Muscle of back (tissue), 11 donors: ENCODE measurements around the gene RPL9. TPM values are rescaled to one million over a fixed set of nuclear protein-coding genes. Genes with fewer than 3 reads are reported as not detected.
A peak's percentile ranks its signal among the peaks of the same experiment; 100 is the strongest.
"Not testable (repeated sequence)": the region's sequence is repeated elsewhere in the genome, so short reads cannot be mapped to it uniquely, and the experiment has no call there.

Experiments used
- DNase-seq, 3 donors: peaks; one replicate each; pipeline versions ENCODE4 v3.0.0 to v3.0.0-alpha.2; 2013
- polyA plus RNA-seq, 10 donors: library from polyadenylated mRNA; unstranded; fragments of 120-200 nt; gene quantifications; one replicate each; pipeline ENCODE4 v1.2.1, GENCODE V29; 2013; ENCODE audit not compliant: insufficient read length in 10 of 10

The RPL9 gene
- polyA plus RNA-seq, 10 donors, result 1,117 to 3,684 (median 2,175) TPM

DNA sequence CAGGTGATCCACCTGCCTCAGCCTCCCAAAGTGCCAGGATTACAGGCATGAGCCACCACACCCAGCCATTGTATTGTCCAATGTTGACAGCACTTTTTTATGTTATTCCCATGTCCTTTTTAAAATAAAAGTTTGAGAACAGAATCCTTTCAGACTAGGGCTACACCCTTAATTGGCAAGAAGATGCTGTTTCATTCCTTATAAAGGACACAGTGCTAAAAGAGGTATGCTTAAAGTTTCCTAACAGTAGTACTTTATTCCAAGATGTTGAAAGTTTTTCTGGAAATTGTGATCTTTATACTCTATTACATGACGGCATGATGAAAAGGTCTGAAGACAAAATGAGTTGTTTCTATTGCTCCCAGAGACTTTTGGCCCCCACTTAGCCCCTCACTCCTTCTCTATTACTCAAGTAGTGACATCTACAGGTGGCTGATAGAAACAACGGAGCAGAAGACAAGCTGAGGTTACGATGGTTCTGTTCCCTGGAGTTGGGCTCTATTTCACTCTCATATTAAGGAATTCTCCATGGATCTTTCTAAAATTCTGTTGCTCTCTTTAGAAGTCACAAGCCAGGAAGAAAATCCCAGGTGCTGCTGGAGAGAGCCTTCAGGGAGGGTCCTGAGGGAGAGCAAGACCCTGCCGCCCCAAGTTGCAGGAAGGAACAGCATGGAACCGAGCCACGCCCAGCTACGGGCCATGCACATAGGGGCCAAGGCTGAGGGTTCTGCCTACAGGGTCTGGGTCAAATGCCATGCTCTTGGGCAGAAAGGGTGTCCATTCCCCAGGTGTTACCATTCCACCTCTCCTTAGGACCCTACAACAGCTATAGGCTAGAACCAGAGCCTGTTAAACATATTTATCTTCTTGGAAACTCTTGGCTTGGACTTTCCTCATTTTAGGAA lies 22.8 kb downstream of the RPL9 start:
- no peak for DNase-seq

DNA sequence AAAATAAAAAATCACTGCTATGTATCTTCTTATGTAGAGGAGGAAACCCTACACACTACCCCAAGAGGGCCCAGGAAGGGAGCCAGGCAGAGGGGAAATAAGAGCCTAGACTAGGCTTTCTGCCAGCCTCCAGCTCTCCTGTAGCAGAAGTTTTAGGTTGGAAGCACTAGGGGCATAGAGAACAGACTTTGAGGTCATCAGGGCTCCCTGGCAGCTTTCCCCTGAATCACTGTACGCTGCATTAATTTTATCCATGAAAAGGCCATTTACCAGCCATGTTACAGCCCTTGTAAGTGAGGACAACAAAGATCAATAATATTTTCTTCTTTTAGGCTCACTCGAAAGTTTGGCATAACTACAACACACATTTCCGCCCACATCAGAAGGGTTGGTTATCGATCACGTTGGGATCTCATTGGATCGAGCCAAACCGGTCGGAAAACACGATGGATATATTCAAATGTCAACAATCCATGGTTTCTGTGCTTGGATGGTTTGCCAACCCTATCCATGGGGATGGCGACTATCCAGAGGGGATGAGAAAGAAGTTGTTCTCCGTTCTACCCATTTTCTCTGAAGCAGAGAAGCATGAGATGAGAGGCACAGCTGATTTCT lies 24.7 kb downstream of the RPL9 start:
- no peak for DNase-seq

DNA sequence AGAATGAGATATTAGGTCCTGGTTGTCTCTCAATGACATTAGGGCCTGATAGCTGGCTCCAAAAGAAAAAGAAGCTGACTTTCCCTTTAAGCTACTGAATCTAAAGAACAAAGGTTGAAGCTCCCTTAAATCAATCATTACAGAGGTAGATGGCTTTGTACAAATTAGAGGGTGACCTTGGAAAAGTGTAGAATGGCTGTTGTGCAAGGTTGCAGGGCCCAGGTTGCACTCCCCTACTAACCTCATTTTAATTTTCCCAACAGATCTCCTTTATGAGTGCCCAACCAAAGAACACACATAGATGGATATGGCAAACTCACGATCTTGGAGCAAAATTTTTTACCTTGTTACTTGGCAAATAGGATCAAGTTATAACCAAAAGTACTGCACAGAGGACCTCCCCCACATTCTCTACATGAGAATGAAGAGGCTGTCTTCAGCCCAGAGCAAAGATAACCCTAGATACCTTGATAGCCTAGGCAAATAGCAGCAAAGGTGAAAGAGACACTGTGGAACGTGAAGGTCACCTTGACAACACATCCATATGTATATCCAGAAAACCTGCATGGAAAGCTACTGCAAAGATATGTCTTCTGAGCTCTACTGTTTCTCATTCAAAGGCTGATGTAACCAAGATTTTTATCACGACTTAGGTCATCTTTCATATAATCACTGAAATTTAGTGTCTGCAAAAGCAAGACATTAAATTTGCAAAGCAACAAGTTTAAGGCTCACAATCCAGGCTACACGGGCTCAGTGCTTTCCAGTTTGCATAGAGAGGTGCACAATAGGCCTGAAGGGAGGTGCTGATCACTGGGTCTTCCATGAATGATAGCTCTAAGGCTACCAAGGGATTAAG lies 29.0 kb downstream of the RPL9 start:
- no peak for DNase-seq

DNA sequence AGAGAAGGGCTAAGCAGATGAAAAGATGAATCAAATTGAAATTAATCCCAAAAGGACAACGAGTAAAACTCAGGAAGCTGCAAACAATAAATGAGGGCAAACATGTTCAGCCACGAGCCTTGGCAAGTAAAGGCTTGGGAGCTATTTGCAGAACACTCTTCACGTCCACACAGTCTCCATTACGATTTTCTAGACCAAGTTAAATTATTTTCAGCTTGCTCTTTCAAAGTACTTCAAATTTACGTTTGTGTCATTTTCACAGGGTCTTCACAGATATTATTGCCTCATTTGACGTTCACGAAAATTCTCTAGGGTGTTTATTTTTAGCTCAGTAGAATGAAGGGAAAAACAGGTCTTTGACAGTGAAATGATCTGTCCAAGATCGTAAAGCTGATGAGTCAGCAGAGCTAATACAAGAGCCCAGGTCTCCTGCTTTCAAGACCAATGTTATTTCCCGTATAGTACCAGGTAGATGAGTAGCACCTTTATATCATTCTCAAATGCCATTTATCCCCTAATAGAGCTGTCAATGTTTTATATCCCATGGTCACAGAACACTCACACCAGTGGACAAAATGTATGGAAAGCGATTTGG lies 31.1 kb downstream of the RPL9 start:
- DNase-seq, result no peak

DNA sequence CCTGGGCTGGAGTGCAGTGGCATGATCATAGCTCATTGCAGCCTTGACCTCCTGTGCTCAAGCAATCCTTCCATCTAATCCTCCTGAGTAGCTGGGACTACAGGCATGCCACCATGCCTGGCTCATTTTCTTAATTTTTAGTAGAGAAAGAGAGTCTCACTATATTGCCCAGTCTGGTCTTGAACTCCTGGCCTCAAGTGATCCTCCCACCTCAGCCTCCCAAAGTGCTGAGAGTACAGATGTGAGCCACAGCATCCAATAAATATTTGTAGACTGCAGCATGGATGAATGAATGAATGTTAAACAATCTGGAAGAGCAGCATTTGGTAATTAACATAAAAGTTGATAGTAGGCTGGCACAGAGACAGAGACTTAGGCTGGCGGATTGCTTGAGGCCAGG lies 32.0 kb downstream of the RPL9 start:
- no peak for DNase-seq

DNA sequence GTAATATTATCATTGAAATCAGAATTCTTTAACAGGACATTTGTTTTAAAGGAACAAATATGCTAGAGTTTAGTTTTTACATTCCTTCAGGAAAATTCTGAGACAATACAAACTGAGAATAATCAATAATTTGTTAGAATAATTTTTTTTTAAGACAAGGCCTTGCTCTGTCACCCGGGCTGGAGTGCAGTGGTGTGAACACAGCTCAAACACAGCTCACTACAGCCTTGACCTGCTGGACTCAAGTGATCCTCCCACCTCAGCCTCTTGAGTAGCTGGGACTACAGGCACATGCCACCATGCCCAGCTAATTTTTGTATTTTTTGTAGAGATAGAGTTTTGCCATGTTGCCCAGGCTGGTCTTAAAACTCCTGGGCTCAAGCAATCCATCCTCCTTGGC lies 33.4 kb downstream of the RPL9 start:
- not testable (repeated sequence) for DNase-seq

DNA sequence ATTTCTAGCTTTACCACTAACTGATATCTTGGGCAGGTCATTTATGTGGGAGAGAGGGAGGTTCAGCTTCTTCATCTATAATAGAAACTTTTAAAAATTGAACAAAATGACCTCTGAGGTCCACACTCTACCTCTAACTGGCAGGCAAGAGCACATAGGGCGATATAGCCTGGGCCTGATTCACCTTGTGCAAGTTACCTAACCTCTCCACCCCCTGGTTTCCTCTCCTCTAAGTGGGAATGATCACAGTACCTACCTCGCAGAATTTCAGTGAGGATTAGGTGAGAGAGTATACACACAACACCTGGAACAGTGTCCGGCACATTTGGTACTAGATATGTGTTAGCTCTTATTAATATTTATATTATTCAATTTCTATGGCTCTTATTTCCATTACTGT lies 36.5 kb downstream of the RPL9 start:
- no peak for DNase-seq

DNA sequence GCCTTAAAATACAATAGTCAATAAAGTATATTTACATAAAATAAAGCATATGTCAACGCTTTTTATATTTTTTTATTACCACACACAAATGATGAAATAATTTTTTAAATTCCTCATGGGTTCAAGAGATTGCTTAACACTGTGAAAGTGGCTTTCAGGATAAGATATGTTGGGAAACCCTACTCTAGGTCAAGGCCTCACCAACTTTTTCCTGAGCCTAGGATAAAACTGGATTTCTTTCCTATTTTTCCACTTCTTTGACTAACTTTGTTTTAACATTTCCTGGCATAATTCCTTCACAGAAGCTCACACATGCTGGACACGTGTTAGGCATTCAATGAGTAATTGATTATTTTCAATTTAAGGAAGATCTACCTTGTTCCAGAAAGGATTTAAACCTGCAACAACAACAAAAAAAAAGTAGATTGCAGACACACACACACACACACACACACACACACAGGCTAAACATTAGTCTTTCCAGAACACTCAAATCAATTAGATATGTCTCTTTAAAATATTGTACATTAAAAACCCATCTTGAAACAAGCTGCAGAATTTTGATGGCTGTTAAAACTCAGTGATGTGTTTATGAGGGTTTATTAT lies 42.9 kb downstream of the RPL9 start:
- no peak for DNase-seq

DNA sequence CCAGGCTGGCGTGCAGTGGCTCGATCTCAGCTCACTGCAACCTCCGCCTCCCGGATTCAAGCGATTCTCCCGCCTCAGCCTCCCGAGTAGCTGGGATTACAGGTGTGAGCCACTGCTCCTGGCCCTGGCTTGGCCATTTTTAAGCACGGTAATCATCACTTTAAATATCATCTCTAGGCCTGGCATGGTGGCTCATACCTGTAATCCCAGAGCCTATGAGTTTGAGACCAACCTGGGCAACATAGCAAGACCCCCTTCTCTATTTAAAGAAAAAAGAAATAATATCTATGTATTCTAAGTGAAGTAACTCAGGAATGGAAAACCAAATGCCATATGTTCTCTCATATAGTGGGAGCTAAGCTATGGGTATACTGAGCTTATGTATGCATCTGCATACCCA lies 47.2 kb downstream of the RPL9 start:
- DNase-seq, result not testable (repeated sequence)

DNA sequence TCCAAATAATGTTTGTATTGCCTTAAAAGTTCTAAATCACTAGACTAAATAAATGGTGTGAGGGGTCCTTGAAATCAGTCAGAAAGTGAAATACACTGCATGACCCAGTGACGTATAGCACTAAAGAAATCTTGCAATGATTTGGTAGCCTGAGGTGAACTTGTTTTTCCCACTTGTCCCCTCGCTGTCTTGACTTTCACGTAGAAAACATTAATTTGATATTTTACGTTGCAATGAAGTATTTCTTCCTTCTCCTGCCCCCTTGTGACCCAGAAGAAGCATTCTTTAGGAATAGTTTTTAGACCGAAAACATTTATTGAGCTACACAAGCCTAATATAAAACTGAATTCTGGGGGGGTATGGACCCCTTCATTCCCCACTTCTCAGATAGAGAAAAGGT lies 48.3 kb downstream of the RPL9 start:
- DNase-seq, result peak in 1 of 3 donors; percentile 22

DNA sequence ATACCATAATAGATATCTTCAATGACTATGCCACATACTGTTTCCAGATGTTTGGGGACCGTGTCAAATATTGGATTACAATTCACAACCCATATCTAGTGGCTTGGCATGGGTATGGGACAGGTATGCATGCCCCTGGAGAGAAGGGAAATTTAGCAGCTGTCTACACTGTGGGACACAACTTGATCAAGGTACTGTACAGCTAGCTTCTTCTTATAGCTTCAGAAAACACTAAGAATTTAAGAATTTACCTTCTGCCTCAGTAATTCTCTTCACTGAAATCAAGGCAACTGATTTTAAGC lies 51.2 kb downstream of the RPL9 start:
- DNase-seq, result no peak

DNA sequence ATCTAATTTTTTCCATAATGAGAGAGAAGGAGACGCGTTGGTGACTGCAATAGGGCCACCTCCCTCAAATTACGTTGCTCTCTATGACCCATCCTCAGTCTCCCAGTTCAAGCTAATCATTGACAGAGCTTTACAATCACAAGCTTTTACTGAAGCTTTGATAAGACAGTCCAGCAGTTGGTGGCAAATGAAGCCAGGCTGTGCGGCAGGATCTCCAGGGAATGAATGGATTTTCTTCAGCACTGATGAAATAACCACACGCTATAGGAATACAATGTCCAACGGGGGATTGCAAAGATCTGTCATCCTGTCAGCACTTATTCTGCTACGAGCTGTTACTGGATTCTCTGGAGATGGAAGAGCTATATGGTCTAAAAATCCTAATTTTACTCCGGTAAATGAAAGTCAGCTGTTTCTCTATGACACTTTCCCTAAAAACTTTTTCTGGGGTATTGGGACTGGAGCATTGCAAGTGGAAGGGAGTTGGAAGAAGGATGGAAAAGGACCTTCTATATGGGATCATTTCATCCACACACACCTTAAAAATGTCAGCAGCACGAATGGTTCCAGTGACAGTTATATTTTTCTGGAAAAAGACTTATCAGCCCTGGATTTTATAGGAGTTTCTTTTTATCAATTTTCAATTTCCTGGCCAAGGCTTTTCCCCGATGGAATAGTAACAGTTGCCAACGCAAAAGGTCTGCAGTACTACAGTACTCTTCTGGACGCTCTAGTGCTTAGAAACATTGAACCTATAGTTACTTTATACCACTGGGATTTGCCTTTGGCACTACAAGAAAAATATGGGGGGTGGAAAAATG lies 51.7 kb downstream of the RPL9 start, which contains the start of gene KLB:
KLB (plus strand) TSS at position 168 of the 821 bp plus-strand sequence; CDS start at position 188, 20 bp downstream.
- DNase-seq, result peak; percentile 21 to 34 (median 24)

Other genes with a start within 250 kb of the RPL9 start
- gene RFC1, start 92.6 kb downstream of the RPL9 start, polyA plus RNA-seq, result 10 to 100 TPM; 24.1 to 42.5 (median 34.4) TPM
- under 1 TPM; 0.05 to 0.13 (median 0.07) TPM for gene KLB, start 52.0 kb downstream of the RPL9 start, polyA plus RNA-seq
- 10 to 100 TPM; 16.2 to 33.7 (median 25.3) TPM for gene LIAS, start 134 bp upstream of the RPL9 start, polyA plus RNA-seq
- gene UGDH, start 68.5 kb upstream of the RPL9 start, polyA plus RNA-seq, result 10 to 100 TPM; 38.7 to 66.1 (median 50.0) TPM
- gene SMIM14, start 179.9 kb upstream of the RPL9 start, polyA plus RNA-seq, result 10 to 100 TPM; 16.3 to 23.1 (median 20.1) TPM
- 10 to 100 TPM; 43.8 to 58.9 (median 50.3) TPM for gene UBE2K, start 239.2 kb upstream of the RPL9 start, polyA plus RNA-seq